T-helper 2 cell (primary cell): ENCODE data around the gene ITPR1.

ENCODE experiments used
- DNase-seq, 5 experiments: peaks; one replicate each; pipeline versions ENCODE4 v3.0.0 to v3.0.0-alpha.2; 2012 to 2022

Gene ITPR1

GRCh38 chr3:4722103-4722502 lies 229.0 kb downstream of the ITPR1 start:
- peak in 1 of 5 experiments; percentile 81 for DNase-seq

- no peak for DNase-seq
Observed at GRCh38 chr3:4724051-4724629, 231.0 kb downstream of the ITPR1 start.

- DNase-seq: no peak
Observed at GRCh38 chr3:4726549-4726948, 233.4 kb downstream of the ITPR1 start.

GRCh38 chr3:4729061-4729973 lies 236.2 kb downstream of the ITPR1 start:
- DNase-seq: no peak

- no peak for DNase-seq
Observed at GRCh38 chr3:4730719-4731118, 237.6 kb downstream of the ITPR1 start.

- no peak for DNase-seq
Observed at GRCh38 chr3:4731543-4732111, 238.5 kb downstream of the ITPR1 start.

GRCh38 chr3:4732925-4733324 lies 239.8 kb downstream of the ITPR1 start:
- DNase-seq: no peak

GRCh38 chr3:4734454-4734853 lies 241.3 kb downstream of the ITPR1 start:
- no peak for DNase-seq

GRCh38 chr3:4735243-4735642 lies 242.1 kb downstream of the ITPR1 start:
- DNase-seq: no peak

- no peak for DNase-seq
Observed at GRCh38 chr3:4736284-4736861, 243.2 kb downstream of the ITPR1 start.

- no peak for DNase-seq
Observed at GRCh38 chr3:4738737-4739274, 245.7 kb downstream of the ITPR1 start.

- peak in 1 of 5 experiments; percentile 47 for DNase-seq
Observed at GRCh38 chr3:4739289-4740236, 246.4 kb downstream of the ITPR1 start.

GRCh38 chr3:4740397-4741105 lies 247.4 kb downstream of the ITPR1 start:
- peak in 1 of 5 experiments; percentile 16 for DNase-seq

GRCh38 chr3:4741106-4741403 lies 247.9 kb downstream of the ITPR1 start:
- DNase-seq: no peak

- DNase-seq: no peak
Observed at GRCh38 chr3:4741404-4742307, 248.5 kb downstream of the ITPR1 start.

GRCh38 chr3:4742359-4742758 lies 249.2 kb downstream of the ITPR1 start:
- no peak for DNase-seq

GRCh38 chr3:4743371-4743770 lies 250.2 kb downstream of the ITPR1 start:
- DNase-seq: no peak

- DNase-seq: no peak
Observed at GRCh38 chr3:4744405-4745234, 251.5 kb downstream of the ITPR1 start.

- DNase-seq: no peak
Observed at GRCh38 chr3:4745235-4745610, 252.1 kb downstream of the ITPR1 start.
